WTC11 (cell line): Measurements from ENCODE around the gene CAPN9.

Experiments used
- CTCF ChIP-seq: fragments of 200-600 bp; IDR thresholded peaks from 2 replicates; pipeline ENCODE4 v1.8.0; 2022; ENCODE audit warnings: antibody characterized with exemption
- ESRRA ChIP-seq: sonication (generic); formaldehyde crosslinking; IDR thresholded peaks from 2 replicates; pipeline ENCODE4 v1.8.1; 2022; ENCODE audit warnings: mild to moderate bottlenecking, missing genetic modification reagents, borderline replicate concordance
- ZBTB21 ChIP-seq: sonication (generic); formaldehyde crosslinking; IDR thresholded peaks from 2 replicates; pipeline ENCODE4 v1.8.1; 2023; ENCODE audit warnings: mild to moderate bottlenecking, missing genetic modification reagents, borderline replicate concordance
- TF ChIP-seq, protein P1 (sequence below): sonication (generic); formaldehyde crosslinking; IDR thresholded peaks from 2 replicates; pipeline ENCODE4 v1.8.1; 2023; ENCODE audit warnings: mild to moderate bottlenecking, moderate library complexity, missing genetic modification reagents
- TF ChIP-seq, protein P2 (sequence below): sonication (generic); formaldehyde crosslinking; IDR thresholded peaks from 2 replicates; pipeline ENCODE4 v1.8.1; 2023; ENCODE audit warnings: mild to moderate bottlenecking, missing genetic modification reagents, moderate library complexity

GRCh38 chr1:230808281-230808872 is 61.2 kb downstream of the CAPN9 start:
- TF ChIP-seq, protein P1, sequence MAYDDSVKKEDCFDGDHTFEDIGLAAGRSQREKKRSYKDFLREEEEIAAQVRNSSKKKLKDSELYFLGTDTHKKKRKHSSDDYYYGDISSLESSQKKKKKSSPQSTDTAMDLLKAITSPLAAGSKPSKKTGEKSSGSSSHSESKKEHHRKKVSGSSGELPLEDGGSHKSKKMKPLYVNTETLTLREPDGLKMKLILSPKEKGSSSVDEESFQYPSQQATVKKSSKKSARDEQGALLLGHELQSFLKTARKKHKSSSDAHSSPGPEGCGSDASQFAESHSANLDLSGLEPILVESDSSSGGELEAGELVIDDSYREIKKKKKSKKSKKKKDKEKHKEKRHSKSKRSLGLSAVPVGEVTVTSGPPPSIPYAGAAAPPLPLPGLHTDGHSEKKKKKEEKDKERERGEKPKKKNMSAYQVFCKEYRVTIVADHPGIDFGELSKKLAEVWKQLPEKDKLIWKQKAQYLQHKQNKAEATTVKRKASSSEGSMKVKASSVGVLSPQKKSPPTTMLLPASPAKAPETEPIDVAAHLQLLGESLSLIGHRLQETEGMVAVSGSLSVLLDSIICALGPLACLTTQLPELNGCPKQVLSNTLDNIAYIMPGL (CRISPR knock-in tag): no peak
- TF ChIP-seq CTCF (no peak), ESRRA (CRISPR knock-in tag) (no peak), ZBTB21 (CRISPR knock-in tag) (no peak)
- TF ChIP-seq, protein P2, sequence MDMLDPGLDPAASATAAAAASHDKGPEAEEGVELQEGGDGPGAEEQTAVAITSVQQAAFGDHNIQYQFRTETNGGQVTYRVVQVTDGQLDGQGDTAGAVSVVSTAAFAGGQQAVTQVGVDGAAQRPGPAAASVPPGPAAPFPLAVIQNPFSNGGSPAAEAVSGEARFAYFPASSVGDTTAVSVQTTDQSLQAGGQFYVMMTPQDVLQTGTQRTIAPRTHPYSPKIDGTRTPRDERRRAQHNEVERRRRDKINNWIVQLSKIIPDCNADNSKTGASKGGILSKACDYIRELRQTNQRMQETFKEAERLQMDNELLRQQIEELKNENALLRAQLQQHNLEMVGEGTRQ (CRISPR knock-in tag): no peak
